HL-60 (cell line): ENCODE data around the gene GTF2H1.

Experiments used
- DNase-seq, 2 experiments: peaks; one replicate each; pipeline ENCODE4 v3.0.0-alpha.2; 2010 to 2020; ENCODE audit warnings: low read depth in 1 of 2, low spot score in 1 of 2
- H3K27ac ChIP-seq: fragments of 250-450 bp; sonication (Bioruptor Pico); replicated peaks from 2 replicates; pipeline ENCODE4 v1.5.1; 2020; ENCODE audit warnings: mild to moderate bottlenecking, moderate library complexity
- H3K27me3 ChIP-seq: fragments of 250-450 bp; sonication (Bioruptor Pico); 2 replicates; pipeline ENCODE4 v1.5.1; 2021; ENCODE audit warnings: mild to moderate bottlenecking, moderate library complexity; ENCODE audit not compliant: insufficient read depth, poor library complexity, severe bottlenecking
- H3K4me3 ChIP-seq: replicated peaks from 2 replicates; pipeline ENCODE4 v1.5.1; 2011; ENCODE audit warnings: mild to moderate bottlenecking, control low read depth, low read length; ENCODE audit not compliant: insufficient read depth
- CTCF ChIP-seq: IDR thresholded peaks from one replicate; pipeline ENCODE4 v1.5.1; 2011; ENCODE audit warnings: low read length, control low read depth, inconsistent platforms; ENCODE audit not compliant: insufficient read depth
- GABPA ChIP-seq: IDR thresholded peaks from 2 replicates; pipeline ENCODE4 v1.6.1; 2012; ENCODE audit warnings: low read depth
- POLR2AphosphoS5 ChIP-seq: IDR thresholded peaks from 2 replicates; pipeline ENCODE4 v1.6.1; 2012; ENCODE audit warnings: low read depth
- REST ChIP-seq: IDR thresholded peaks from 2 replicates; pipeline ENCODE4 v1.6.1; 2012; ENCODE audit warnings: low read depth; ENCODE audit not compliant: insufficient replicate concordance
- SPI1 ChIP-seq: IDR thresholded peaks from 2 replicates; pipeline ENCODE4 v1.6.1; 2012; ENCODE audit warnings: low read depth, mild to moderate bottlenecking, borderline replicate concordance

Gene GTF2H1

GRCh38 chr11:18374956-18375355, 52.6 kb downstream of the GTF2H1 start:
- no peak overlapping the region for H3K4me3 ChIP-seq
- no peak overlapping the region for H3K27ac ChIP-seq
- no peak for DNase-seq
- no peaks in the 10 kb centered on the region for H3K27me3 ChIP-seq
- TF ChIP-seq GABPA (no peak), CTCF (no peak), POLR2AphosphoS5 (no peak), REST (no peak), SPI1 (no peak)

GRCh38 chr11:18375941-18376340, 53.6 kb downstream of the GTF2H1 start:
- Histone ChIP-seq H3K27ac (no peak overlapping the region), H3K27me3 (no peaks in the 10 kb centered on the region), H3K4me3 (no peak overlapping the region)
- TF ChIP-seq GABPA (no peak), SPI1 (no peak), CTCF (no peak)
- DNase-seq = no peak

GRCh38 chr11:18379201-18379600, 56.8 kb downstream of the GTF2H1 start:
- Histone ChIP-seq H3K27ac (no peak overlapping the region), H3K4me3 (no peak overlapping the region), H3K27me3 (no peaks in the 10 kb centered on the region)
- DNase-seq = no peak
- no peak for TF ChIP-seq GABPA
- TF ChIP-seq REST = no peak
- no peak for TF ChIP-seq SPI1
- no peak for TF ChIP-seq POLR2AphosphoS5
- TF ChIP-seq CTCF = no peak
